ENCODE data around the gene TUBD1. TPM values are rescaled to one million over a fixed set of nuclear protein-coding genes. Genes with fewer than 3 reads are reported as not detected.

TUBD1 gene
- total RNA-seq, 1 experiment from 2014 or later, result 16.1 TPM

- intact Hi-C loops (cut with micrococcal nuclease; ENCODE audit: unreplicated experiment), result no loop called here
- CTCF ChIA-PET, result interaction anchor here (0.5 kb wide), 1 partner anchor 74 kb away, joined by 10 read pairs; no protein-coding TSS in a partner anchor
- Histone ChIP-seq H3K4me1 (ENCODE audit: insufficient read depth, low read length, poor library complexity, severe bottlenecking) (peaks cover 47% of the 10 kb centered on the region), H3K27ac (ENCODE audit: low read depth, low read length, poor library complexity, severe bottlenecking) (peak overlapping the region; percentile 46), H3K9me3 (ENCODE audit: low read depth, low read length, poor library complexity, severe bottlenecking) (no peaks in the 10 kb centered on the region), H3K27me3 (replicated peaks; ENCODE audit: insufficient read depth, low read depth, low read length, poor library complexity) (no peaks in the 10 kb centered on the region), H3K4me3 (ENCODE audit: low read depth, low read length, poor library complexity, severe bottlenecking) (no peak overlapping the region), H3K36me3 (ENCODE audit: insufficient read depth, low read length, poor library complexity, severe bottlenecking) (no peaks in the 10 kb centered on the region)
- DNase-seq (ENCODE audit: low spot score), result no peak
- POLR2A ChIA-PET (ENCODE audit: low non-redundant PET), result no interaction called here
- no TSS peak for BruUV-seq (replicated peaks)
- TF ChIP-seq EZH2 (IDR thresholded peaks at IDR 0.05; ENCODE audit: borderline replicate concordance, low read depth, low read length, poor library complexity, severe bottlenecking) (no peak), CTCF (conservative IDR thresholded peaks at IDR 0.05; ENCODE audit: low read depth, low read length) (no peak)
These were observed 67.0 kb downstream of the TUBD1 start for GRCh38 chr17:59825533-59826322.

- H3K36me3 ChIP-seq (ENCODE audit: insufficient read depth, low read length, poor library complexity, severe bottlenecking), result no peaks in the 10 kb centered on the region
- CTCF ChIA-PET, result no interaction called here
These were observed 76.8 kb downstream of the TUBD1 start for GRCh38 chr17:59815965-59816364.

GRCh38 chr17:59814685-59815084 lies 78.1 kb downstream of the TUBD1 start:
- POLR2A ChIA-PET (ENCODE audit: low non-redundant PET), result no interaction called here
- no peak overlapping the region for H3K27ac ChIP-seq (ENCODE audit: low read depth, low read length, poor library complexity, severe bottlenecking)

More at GRCh38 chr17:59815965-59816364, 76.8 kb downstream of the TUBD1 start:
- H3K27me3 ChIP-seq (replicated peaks; ENCODE audit: insufficient read depth, low read depth, low read length, poor library complexity), result no peaks in the 10 kb centered on the region
- BruUV-seq (replicated peaks), result no TSS peak
- peak overlapping the region; percentile 56 for H3K27ac ChIP-seq (ENCODE audit: low read depth, low read length, poor library complexity, severe bottlenecking)
- DNase-seq (ENCODE audit: low spot score), result peak; percentile 35
- H3K4me1 ChIP-seq (ENCODE audit: insufficient read depth, low read length, poor library complexity, severe bottlenecking), result no peaks in the 10 kb centered on the region
- intact Hi-C loops (cut with micrococcal nuclease; ENCODE audit: unreplicated experiment), result no loop called here
- H3K9me3 ChIP-seq (ENCODE audit: low read depth, low read length, poor library complexity, severe bottlenecking), result no peaks in the 10 kb centered on the region
- no peak overlapping the region for H3K4me3 ChIP-seq (ENCODE audit: low read depth, low read length, poor library complexity, severe bottlenecking)
- TF ChIP-seq CTCF (conservative IDR thresholded peaks at IDR 0.05; ENCODE audit: low read depth, low read length), result no peak
- no peak for TF ChIP-seq EZH2 (IDR thresholded peaks at IDR 0.05; ENCODE audit: borderline replicate concordance, low read depth, low read length, poor library complexity, severe bottlenecking)
- POLR2A ChIA-PET (ENCODE audit: low non-redundant PET), result no interaction called here

More at GRCh38 chr17:59814685-59815084, 78.1 kb downstream of the TUBD1 start:
- no peaks in the 10 kb centered on the region for H3K36me3 ChIP-seq (ENCODE audit: insufficient read depth, low read length, poor library complexity, severe bottlenecking)
- no peaks in the 10 kb centered on the region for H3K27me3 ChIP-seq (replicated peaks; ENCODE audit: insufficient read depth, low read depth, low read length, poor library complexity)
- no peak overlapping the region for H3K4me3 ChIP-seq (ENCODE audit: low read depth, low read length, poor library complexity, severe bottlenecking)
- H3K9me3 ChIP-seq (ENCODE audit: low read depth, low read length, poor library complexity, severe bottlenecking), result no peaks in the 10 kb centered on the region
- no peaks in the 10 kb centered on the region for H3K4me1 ChIP-seq (ENCODE audit: insufficient read depth, low read length, poor library complexity, severe bottlenecking)
- DNase-seq (ENCODE audit: low spot score), result no peak
- TF ChIP-seq EZH2 (IDR thresholded peaks at IDR 0.05; ENCODE audit: borderline replicate concordance, low read depth, low read length, poor library complexity, severe bottlenecking), result no peak
- TF ChIP-seq CTCF (conservative IDR thresholded peaks at IDR 0.05; ENCODE audit: low read depth, low read length), result no peak
- CTCF ChIA-PET, result no interaction called here
- intact Hi-C loops (cut with micrococcal nuclease; ENCODE audit: unreplicated experiment), result no loop called here
- BruUV-seq (replicated peaks), result no TSS peak

Data from A673 (cell line).